TTC549 (cell line): ENCODE results near the gene NDRG4.
"Not testable (repeated sequence)": the region's sequence is repeated elsewhere in the genome, so short reads cannot be mapped to it uniquely, and the experiment has no call there.

Experiments used
- FAIRE-seq: peaks from 2 replicates; lab custom pipeline; 2012; peaks lifted over from hg19 to GRCh38; lab: Jason Lieb, UNC

The NDRG4 gene

DNA sequence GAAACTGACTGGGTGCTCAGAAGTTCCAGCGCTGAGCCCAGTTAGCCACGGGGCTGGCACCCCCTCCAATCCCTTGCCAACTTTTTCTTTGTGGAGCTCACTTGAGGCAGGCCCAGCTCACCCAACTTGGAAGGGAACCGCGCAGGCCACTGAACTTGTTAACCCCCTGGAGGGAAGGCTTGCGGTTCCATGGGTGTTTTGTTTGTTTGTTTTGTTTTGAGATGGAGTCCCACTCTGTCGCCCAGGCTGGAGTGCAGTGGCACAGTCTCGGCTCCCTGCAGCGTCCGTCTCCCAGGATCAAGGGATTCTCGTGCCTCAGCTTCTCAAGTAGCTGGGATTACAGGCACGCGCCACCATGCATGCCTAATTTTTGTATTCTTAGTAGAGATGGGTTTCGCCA, 34.1 kb upstream of the NDRG4 start:
- FAIRE-seq: no peak

DNA sequence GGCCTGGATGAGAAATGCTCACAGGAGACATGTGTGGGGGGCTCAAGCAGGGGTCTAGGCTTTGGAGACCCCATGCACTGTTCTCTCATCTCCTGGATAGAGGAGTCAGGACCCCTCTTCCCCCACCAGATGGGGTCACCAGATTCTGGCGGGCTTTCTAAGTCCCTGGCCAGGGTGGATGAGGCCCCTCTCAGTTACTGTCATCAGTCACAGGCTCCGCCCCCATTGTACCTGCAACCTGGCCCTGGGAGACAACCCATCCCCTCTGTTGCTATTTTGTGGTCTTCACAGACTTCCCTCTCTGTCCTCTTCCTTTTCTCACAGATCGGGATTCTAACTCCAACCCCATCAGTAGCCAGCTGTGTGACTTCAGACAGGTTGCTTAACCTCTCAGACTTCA, 33.5 kb upstream of the NDRG4 start:
- no peak for FAIRE-seq

DNA sequence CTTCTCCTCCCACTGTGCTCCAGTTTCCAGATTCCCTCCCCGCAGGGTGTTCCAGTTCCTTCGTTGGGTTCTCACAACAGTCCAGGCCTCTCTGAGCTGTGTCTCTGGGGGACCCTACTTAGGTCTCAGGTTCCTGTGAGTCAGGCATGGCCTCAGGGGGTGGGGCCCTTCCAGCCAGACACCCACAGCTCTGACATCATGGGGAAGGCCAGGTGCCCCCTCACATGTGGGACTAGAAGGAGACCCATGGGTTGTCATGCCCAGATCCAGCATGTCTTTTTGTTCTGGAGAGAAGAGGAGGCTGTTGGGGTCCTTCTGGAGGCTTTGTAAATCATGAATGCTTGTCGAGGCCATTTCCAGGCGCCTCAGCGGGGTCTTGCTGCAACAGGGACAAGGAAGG, 32.0 kb upstream of the NDRG4 start:
- no peak for FAIRE-seq

DNA sequence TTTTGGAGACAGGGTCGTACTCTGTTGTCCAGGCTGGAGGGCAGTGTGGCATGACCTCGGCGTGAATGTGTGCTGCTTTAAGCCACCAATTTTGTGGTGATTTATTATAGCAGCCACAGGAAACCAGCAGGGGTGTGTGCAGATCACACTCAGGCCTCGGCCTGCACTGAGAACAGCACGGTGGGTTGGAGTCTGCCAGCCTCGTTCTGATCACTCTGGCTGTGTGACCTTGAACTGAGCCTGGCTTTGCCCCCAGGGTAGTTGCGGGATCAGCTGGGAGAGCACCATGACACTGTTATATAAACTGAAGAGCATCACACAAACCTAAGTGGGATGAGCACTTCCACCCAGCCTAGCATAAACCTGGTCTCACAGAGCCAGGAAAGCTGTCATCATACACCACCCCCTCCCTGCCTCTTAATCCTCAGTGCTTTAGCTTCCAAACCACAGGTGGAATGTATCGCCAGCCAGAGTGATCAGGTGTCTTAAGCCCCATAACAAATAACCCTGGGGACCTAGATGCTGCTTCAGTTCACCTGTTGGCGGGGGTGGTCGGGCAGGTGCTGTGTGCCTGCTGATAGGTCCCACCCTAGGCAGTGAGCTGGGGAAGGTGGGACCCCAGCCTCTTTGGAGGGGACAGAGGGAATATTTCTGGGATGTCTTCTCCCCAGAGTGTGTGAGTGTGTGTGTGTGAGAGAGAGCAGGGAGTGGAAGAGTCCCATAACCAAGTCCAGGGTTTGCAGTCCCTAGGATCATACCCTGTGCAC, 28.6 kb upstream of the NDRG4 start:
- FAIRE-seq: no peak

- FAIRE-seq: no peak
These were observed 27.7 kb upstream of the NDRG4 start for GRCh38 chr16:58472266-58472665.

DNA sequence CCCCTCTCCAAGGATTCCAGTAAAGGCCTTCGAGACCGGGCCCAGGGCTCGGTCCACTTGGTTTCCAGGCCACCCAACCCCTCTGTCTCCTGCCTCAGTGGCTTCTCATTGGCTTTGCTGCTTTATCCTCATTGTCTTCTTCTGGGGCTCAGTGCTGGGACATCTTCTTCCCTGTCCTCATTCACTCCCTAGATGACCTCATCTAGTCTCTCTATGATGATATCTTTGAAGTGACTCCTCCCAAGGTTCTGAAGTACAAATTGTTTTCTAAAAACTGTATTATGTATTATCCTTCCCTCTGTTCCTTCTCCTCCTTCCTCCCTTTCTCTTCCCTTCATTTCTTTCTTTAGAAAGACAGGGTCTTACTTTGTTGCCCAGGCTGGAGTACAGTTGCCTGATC, 27.1 kb upstream of the NDRG4 start:
- no peak for FAIRE-seq

GRCh38 chr16:58474296-58474695, 25.6 kb upstream of the NDRG4 start:
- FAIRE-seq: no peak

DNA sequence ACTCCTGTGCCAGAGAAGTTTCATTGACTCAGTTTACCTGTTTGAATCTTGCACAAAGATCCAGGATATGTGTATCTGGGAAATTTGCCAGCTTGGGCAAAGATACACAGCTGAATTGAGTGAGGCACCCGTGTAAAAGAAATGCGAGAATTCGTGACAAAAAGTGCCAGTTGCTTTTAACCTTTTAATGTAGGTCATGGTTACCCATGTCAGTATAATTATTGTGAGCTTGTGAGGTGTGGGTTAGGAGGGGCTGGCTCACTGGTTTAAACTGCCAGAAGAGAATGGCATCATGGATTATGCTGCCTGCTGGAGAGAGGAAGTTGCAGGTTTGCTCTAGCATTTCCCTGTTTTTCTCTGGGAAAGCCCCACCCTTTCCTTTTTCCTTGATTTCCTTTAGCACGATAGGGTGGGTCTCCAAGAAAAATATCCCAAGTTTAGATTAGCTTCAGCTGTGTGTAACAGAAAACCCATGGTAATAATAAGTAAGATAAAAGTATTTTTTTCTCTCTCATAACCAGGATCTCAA, 24.8 kb upstream of the NDRG4 start:
- FAIRE-seq: no peak

GRCh38 chr16:58476791-58477190, 23.2 kb upstream of the NDRG4 start:
- no peak for FAIRE-seq

DNA sequence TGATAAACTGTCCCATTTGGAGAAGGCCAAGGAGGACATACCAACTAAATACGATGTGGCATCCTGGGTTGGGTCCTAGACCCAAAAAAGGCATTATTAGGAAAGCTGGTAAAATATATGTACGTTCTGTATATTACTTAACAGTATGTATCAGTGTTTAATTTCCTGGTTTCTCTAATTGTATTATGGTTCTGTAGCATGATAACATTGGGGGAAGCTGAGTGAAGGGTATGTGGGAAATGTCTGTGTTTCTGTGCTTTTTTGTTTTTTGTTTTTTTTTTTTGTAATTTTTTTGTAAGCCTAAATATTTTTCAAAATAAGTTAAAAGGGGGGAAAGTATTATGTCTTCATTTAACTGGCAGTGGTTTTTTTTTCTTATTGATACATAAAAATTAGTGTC, 21.5 kb upstream of the NDRG4 start:
- FAIRE-seq: no peak

GRCh38 chr16:58481226-58481869, 18.6 kb upstream of the NDRG4 start:
- no peak for FAIRE-seq

- FAIRE-seq: no peak
These were observed 18.0 kb upstream of the NDRG4 start for GRCh38 chr16:58481931-58482330.

DNA sequence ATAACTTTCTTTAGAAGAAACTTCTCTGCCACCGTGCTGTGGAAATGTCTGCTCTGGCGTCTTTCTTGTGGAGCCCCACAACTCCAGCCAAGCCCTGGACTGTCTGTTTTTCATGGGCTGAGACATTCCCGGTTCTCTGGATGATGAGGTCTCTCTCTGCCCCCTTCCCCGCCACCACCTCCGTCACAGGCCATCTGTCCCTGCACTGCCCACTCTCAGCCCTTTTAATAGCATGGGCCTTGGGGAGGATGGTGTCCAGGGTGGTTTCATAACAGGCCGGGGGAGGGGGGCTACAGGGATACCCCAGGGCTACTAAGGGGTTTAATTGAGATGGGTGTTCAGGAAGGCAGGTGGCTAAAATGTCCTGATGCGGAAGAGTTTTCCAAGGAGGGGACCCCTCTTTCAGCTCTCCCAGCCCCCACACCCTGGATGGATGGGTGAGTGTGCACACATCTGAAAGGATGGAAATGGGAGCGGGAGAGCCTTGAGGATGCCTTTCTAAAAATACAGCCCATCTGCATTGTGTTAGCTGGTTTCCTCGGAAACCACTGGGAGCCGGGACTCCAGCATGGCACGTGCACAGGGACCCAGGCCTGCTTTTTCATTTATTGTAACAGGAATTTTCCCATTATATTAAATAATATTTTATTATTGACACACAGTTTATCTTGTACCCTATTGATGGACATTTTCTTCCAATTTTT, 14.6 kb upstream of the NDRG4 start:
- no peak for FAIRE-seq

DNA sequence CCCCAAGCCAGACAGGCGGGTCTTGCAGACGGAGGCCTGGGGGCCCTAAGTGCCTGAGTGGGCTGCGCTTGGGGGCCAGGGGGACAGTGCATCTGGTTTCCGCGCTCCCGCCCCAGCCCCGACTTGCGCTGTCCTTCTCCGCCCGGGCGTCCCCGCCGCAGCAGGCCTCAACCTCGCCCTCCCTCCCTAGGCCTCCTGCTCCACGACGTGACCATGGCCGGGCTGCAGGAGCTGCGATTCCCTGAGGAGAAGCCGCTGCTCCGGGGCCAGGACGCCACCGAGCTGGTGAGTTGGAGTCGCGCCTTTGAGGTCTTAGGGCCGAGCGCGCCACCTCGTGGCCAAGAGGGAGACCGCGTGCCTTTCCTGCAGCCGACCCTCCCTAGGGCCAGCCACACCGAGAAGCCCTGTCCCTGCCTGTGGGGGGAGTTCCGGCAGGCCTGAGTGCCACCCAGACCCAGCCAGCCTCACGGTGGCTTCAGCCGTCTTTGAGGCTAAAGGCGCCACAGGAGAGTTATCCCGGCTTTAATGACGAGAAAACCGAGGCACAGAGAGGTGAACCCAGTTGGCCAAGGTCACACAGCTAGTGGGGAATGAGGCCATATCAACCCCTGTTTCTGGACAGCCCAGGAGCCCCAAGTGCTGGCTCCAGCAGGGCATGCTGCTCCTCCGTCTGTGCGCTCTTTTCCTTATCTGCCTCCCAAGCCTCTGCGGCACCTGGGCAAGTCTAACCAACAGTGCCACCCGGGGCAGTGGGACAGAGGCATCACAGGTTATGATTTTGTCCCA, 12.2 kb upstream of the NDRG4 start:
- no peak for FAIRE-seq

DNA sequence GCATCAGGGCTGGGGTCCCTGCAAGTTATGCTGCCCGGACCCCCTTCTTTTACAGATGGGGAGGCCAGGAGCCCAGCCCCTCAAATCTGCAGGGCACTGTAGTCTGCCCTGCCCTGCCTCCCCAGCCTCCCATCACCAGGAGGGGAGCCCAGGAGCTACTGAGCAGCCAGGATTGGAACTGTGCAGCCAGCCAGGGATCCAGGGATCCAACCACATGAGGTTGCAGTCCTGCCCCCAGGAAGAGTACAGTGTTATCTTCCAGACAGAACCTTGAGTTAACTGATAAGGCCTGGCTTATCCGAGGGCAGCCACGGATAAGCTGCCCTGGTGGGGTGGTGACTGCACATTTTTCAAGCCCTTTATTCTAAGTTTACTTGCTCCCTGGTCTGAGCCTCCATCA, 11.4 kb upstream of the NDRG4 start:
- FAIRE-seq: no peak

- no peak for FAIRE-seq
These were observed 9.9 kb upstream of the NDRG4 start for GRCh38 chr16:58490065-58490464.

- not testable (repeated sequence) for FAIRE-seq
These were observed 9.4 kb upstream of the NDRG4 start for GRCh38 chr16:58490539-58490938.

- FAIRE-seq: no peak
These were observed 7.9 kb upstream of the NDRG4 start for GRCh38 chr16:58492066-58492465.

DNA sequence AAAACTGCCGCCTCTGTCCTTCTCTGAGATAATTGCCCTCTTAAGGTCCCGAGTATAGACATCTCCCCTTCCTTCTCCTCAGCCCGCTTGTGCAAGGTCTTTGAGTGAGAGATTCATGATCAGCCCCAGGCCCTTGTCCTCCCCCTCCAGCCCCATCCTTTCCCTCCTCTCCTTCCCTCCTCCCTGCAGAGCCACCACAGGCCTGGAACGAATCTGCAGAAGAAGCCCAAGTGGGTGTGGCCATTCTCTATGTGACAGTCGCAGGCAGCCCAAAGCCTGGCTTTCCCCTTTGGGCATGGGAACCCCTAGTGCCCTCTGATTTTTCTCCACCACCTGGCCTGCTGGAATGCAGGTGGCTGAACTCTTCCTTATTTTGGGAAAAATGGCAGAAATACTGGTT, 7.2 kb upstream of the NDRG4 start:
- no peak for FAIRE-seq

GRCh38 chr16:58493756-58494431, 6.0 kb upstream of the NDRG4 start:
- FAIRE-seq: no peak

DNA sequence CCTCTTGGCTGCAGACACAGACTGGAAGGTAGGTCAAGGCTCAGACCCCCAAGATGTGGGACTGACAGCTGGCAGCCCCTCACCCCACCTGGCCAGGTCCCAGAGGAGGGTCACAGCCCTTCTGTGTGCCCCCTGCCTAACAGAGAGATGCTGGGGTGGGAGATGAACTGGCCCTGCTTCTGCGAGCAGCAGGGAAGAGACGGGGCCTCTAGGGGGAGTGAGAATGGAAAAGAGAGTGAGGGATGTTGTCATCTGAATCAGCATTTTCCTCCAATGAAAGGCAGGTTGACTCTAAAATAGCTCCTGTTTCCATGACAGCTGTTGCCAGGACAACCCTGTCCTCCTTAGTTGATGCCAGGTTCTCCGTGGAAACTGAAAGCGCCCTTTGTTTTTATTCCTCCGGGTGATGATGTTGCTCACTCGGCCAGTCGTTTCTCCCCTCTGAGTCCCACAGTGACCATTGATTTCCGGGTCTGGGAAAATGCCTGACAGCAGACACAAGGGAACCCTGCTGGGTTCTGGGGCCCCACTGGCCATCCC, 4.9 kb upstream of the NDRG4 start:
- peak; percentile 81 for FAIRE-seq
